Midbrain (tissue), 1 donor: ENCODE data around the gene CNGB1.

Experiments
- DNase-seq: peaks from one replicate; lab custom pipeline; 2025; lab: John Stamatoyannopoulos, UW

CNGB1 gene

GRCh38 chr16:57972306-57972705 is 1.4 kb upstream of the CNGB1 start:
- no peak for DNase-seq

- no peak for DNase-seq
These were observed 920 bp upstream of the CNGB1 start for GRCh38 chr16:57971848-57972247.

GRCh38 chr16:57970319-57970718 is 609 bp downstream of the CNGB1 start:
- DNase-seq = no peak

GRCh38 chr16:57969451-57970123 is 1.3 kb downstream of the CNGB1 start:
- DNase-seq = no peak

GRCh38 chr16:57967916-57968315 is 3.0 kb downstream of the CNGB1 start:
- DNase-seq = no peak

- DNase-seq = no peak
These were observed 3.9 kb downstream of the CNGB1 start for GRCh38 chr16:57966986-57967385.

- DNase-seq = no peak
These were observed 4.6 kb downstream of the CNGB1 start for GRCh38 chr16:57966204-57966771.

- DNase-seq = no peak
These were observed 6.7 kb downstream of the CNGB1 start for GRCh38 chr16:57964157-57964700.

GRCh38 chr16:57962756-57963155 is 8.2 kb downstream of the CNGB1 start:
- no peak for DNase-seq

- no peak for DNase-seq
These were observed 8.9 kb downstream of the CNGB1 start for GRCh38 chr16:57962046-57962445.

- no peak for DNase-seq
These were observed 9.4 kb downstream of the CNGB1 start for GRCh38 chr16:57961538-57961937.

GRCh38 chr16:57960826-57961472 is 10.0 kb downstream of the CNGB1 start:
- DNase-seq = no peak

GRCh38 chr16:57960310-57960709 is 10.6 kb downstream of the CNGB1 start:
- DNase-seq = no peak

- no peak for DNase-seq
These were observed 11.1 kb downstream of the CNGB1 start for GRCh38 chr16:57959804-57960203.

GRCh38 chr16:57959121-57959520 is 11.8 kb downstream of the CNGB1 start:
- DNase-seq = no peak

GRCh38 chr16:57958544-57958943 is 12.4 kb downstream of the CNGB1 start:
- no peak for DNase-seq

GRCh38 chr16:57957673-57958392 is 13.1 kb downstream of the CNGB1 start:
- DNase-seq = no peak

- DNase-seq = no peak
These were observed 13.8 kb downstream of the CNGB1 start for GRCh38 chr16:57956924-57957672.

- DNase-seq = no peak
These were observed 14.6 kb downstream of the CNGB1 start for GRCh38 chr16:57956270-57956808.

GRCh38 chr16:57955572-57956188 is 15.2 kb downstream of the CNGB1 start:
- DNase-seq = no peak

- DNase-seq = no peak
These were observed 17.1 kb downstream of the CNGB1 start for GRCh38 chr16:57953857-57954256.
